ENCODE measurements around the gene PTPN22. TPM values are rescaled to one million over a fixed set of nuclear protein-coding genes. Genes with fewer than 3 reads are reported as not detected.

Gene PTPN22
- polyA plus RNA-seq, 3 donors = 9.7 to 43.7 (median 29.7) TPM

- Histone ChIP-seq H3K4me1 (ENCODE audit: control insufficient read depth in 1 of 2, insufficient read depth in 2 of 2, low read length in 2 of 2) (peaks cover 17 to 28% of the 10 kb centered on the region in 2 donors), H4K20me1 (ENCODE audit: insufficient read depth, low read length) (peaks cover 40% of the 10 kb centered on the region), H3K27ac (ENCODE audit: low read depth in 1 of 2, low read length in 2 of 2) (no peak overlapping the region), H3K79me2 (ENCODE audit: insufficient read depth, low read length) (peaks cover 50% of the 10 kb centered on the region), H3K4me2 (replicated peaks; ENCODE audit: extremely low read depth, low read length, poor library complexity, severe bottlenecking) (no peak overlapping the region), H3K9me3 (replicated peaks in 1 of 2; ENCODE audit: control insufficient read depth in 1 of 2, insufficient read depth in 1 of 2, low read length in 2 of 2) (no peaks in the 10 kb centered on the region), H2AFZ (ENCODE audit: insufficient read depth, low read depth, low read length, poor library complexity, severe bottlenecking) (no peak overlapping the region), H3K4me3 (replicated peaks in 1 of 3; ENCODE audit: low read depth in 2 of 3, low read length in 3 of 3) (no peak overlapping the region), H3K36me3 (replicated peaks in 1 of 2; ENCODE audit: control insufficient read depth in 1 of 2, insufficient read depth in 2 of 2, low read length in 2 of 2) (peaks cover 23 to 46% of the 10 kb centered on the region in 2 donors), H3K27me3 (ENCODE audit: control insufficient read depth in 2 of 2, insufficient read depth in 2 of 2, low read length in 2 of 2) (no peaks in the 10 kb centered on the region), H3K9ac (ENCODE audit: insufficient read depth, low read length, poor library complexity, severe bottlenecking) (no peak overlapping the region)
- Mint-ChIP-seq H3K4me3 (no peak overlapping the region), H3K9me3 (peaks cover 0 to 1% (median 0%) of the 10 kb centered on the region in 7 donors), H3K27ac (no peak overlapping the region), H3K4me1 (no peaks in the 10 kb centered on the region), H3K36me3 (peaks cover 28 to 51% of the 10 kb centered on the region in 2 donors), H3K27me3 (ENCODE audit: low read depth in 3 of 3) (no peaks in the 10 kb centered on the region)
- no CpG with 5 or more reads among the region's 4 CpGs for WGBS (ENCODE audit: insufficient coverage)
- no peak for DNase-seq
- TF ChIP-seq CTCF (IDR thresholded peaks at IDR 0.05) = no peak
- intact Hi-C loops (cut with micrococcal nuclease) = no loop called here
Observed at GRCh38 chr1:113777561-113777960, 94.0 kb downstream of the PTPN22 start.

- no peaks in the 10 kb centered on the region for H3K27me3 ChIP-seq (ENCODE audit: control insufficient read depth in 2 of 2, insufficient read depth in 2 of 2, low read length in 2 of 2)
- no peaks in the 10 kb centered on the region for H3K27me3 Mint-ChIP-seq (ENCODE audit: low read depth in 3 of 3)
- no peak for DNase-seq
- intact Hi-C loops (cut with micrococcal nuclease) = no loop called here
- peaks cover 0 to 1% (median 0%) of the 10 kb centered on the region in 7 donors for H3K9me3 Mint-ChIP-seq
- peaks cover 14% of the 10 kb centered on the region for H3K79me2 ChIP-seq (ENCODE audit: insufficient read depth, low read length)
- H3K36me3 Mint-ChIP-seq = peaks cover 48 to 68% of the 10 kb centered on the region in 2 donors
- peak overlapping the region in 1 of 2 donors; percentile 80 for H3K27ac ChIP-seq (ENCODE audit: low read depth in 1 of 2, low read length in 2 of 2)
- H3K4me2 ChIP-seq (replicated peaks; ENCODE audit: extremely low read depth, low read length, poor library complexity, severe bottlenecking) = no peak overlapping the region
- H3K27ac Mint-ChIP-seq = peak overlapping the region in 2 of 7 donors; percentile 37 to 50
- H3K9me3 ChIP-seq (replicated peaks in 1 of 2; ENCODE audit: control insufficient read depth in 1 of 2, insufficient read depth in 1 of 2, low read length in 2 of 2) = no peaks in the 10 kb centered on the region
- no peak overlapping the region for H2AFZ ChIP-seq (ENCODE audit: insufficient read depth, low read depth, low read length, poor library complexity, severe bottlenecking)
- H3K4me3 Mint-ChIP-seq = no peak overlapping the region
- peaks cover 3 to 11% of the 10 kb centered on the region in 2 donors for H3K4me1 ChIP-seq (ENCODE audit: control insufficient read depth in 1 of 2, insufficient read depth in 2 of 2, low read length in 2 of 2)
- no peak overlapping the region for H3K9ac ChIP-seq (ENCODE audit: insufficient read depth, low read length, poor library complexity, severe bottlenecking)
- peaks cover 39 to 67% of the 10 kb centered on the region in 2 donors for H3K36me3 ChIP-seq (replicated peaks in 1 of 2; ENCODE audit: control insufficient read depth in 1 of 2, insufficient read depth in 2 of 2, low read length in 2 of 2)
- no peak overlapping the region for H3K4me3 ChIP-seq (replicated peaks in 1 of 3; ENCODE audit: low read depth in 2 of 3, low read length in 3 of 3)
- no peaks in the 10 kb centered on the region for H4K20me1 ChIP-seq (ENCODE audit: insufficient read depth, low read length)
- TF ChIP-seq CTCF (IDR thresholded peaks at IDR 0.05) = no peak
- H3K4me1 Mint-ChIP-seq = peaks cover 14% of the 10 kb centered on the region
- WGBS (ENCODE audit: insufficient coverage) = 88% methylated on average over 1 of the region's 1 CpG
Observed at GRCh38 chr1:113770031-113770430, 101.5 kb downstream of the PTPN22 start.

Data from CD14-positive monocyte (primary cell).